Thoracic aorta (tissue), 2 donors: ENCODE measurements around the gene ERC1. TPM values are rescaled to one million over a fixed set of nuclear protein-coding genes. Genes with fewer than 3 reads are reported as not detected.
"Not testable (repeated sequence)": the region's sequence is repeated elsewhere in the genome, so short reads cannot be mapped to it uniquely, and the experiment has no call there.

ENCODE experiments used
- ATAC-seq: fragments of 150-250 bp; one replicate; pipeline ENCODE4 v1.8.0; 2017; ENCODE audit warnings: low read depth; ENCODE audit not compliant: insufficient number of reproducible peaks, low FRiP score
- DNase-seq: peaks from one replicate; pipeline ENCODE4 v3.0.0-alpha.2; 2020; ENCODE audit warnings: low spot score
- H3K27ac ChIP-seq, 2 donors: fragments of 200-600 bp; sonication (generic); 1 replicate in 1 of 2; 2 replicates in 1 of 2; pipeline ENCODE4 v1.5.1; 2016; ENCODE audit warnings: mild to moderate bottlenecking in 2 of 2, moderate library complexity in 2 of 2
- H3K27me3 ChIP-seq: fragments of 200-600 bp; sonication (generic); replicated peaks from 2 replicates; pipeline ENCODE4 v1.6.0; 2016; ENCODE audit warnings: mild to moderate bottlenecking; ENCODE audit not compliant: insufficient read depth
- H3K36me3 ChIP-seq: fragments of 200-600 bp; sonication (generic); one replicate; pipeline ENCODE4 v1.5.1; 2016
- H3K4me1 ChIP-seq, 2 donors: fragments of 200-600 bp; sonication (generic); 1 replicate in 1 of 2; 2 replicates in 1 of 2; pipeline versions ENCODE4 v1.5.1 to v1.6.0; 2016; ENCODE audit warnings: low read depth in 2 of 2, mild to moderate bottlenecking in 1 of 2; ENCODE audit not compliant: control insufficient read depth in 1 of 2
- H3K4me3 ChIP-seq: fragments of 200-600 bp; sonication (generic); 2 replicates; pipeline ENCODE4 v1.5.1; 2016; ENCODE audit warnings: mild to moderate bottlenecking
- H3K9me3 ChIP-seq: fragments of 200-600 bp; sonication (generic); 2 replicates; pipeline ENCODE4 v1.5.1; 2016
- CTCF ChIP-seq: fragments of 200-600 bp; sonication (generic); IDR thresholded peaks from one replicate; pipeline ENCODE4 v1.5.1; 2019; ENCODE audit warnings: antibody characterized with exemption
- total RNA-seq, 2 donors: library from RNA; depleted of rRNA; stranded (reverse); fragments of >200 nt; gene quantifications; one replicate each; pipeline versions ENCODE4 v1.1.0 to v1.2.3, GENCODE V29; 2016

The ERC1 gene
- total RNA-seq, 2 donors from 2014 or later: 45.8 to 80.0 TPM

GRCh38 chr12:1189163-1189562 lies 198.1 kb downstream of the ERC1 start:
- DNase-seq (no peak), ATAC-seq (no peak)
- Histone ChIP-seq H3K27me3 (no peaks in the 10 kb centered on the region), H3K9me3 (no peaks in the 10 kb centered on the region), H3K27ac (no peak overlapping the region), H3K4me3 (no peak overlapping the region), H3K36me3 (peaks cover 3% of the 10 kb centered on the region), H3K4me1 (no peaks in the 10 kb centered on the region)
- no peak for TF ChIP-seq CTCF

- Histone ChIP-seq H3K4me1 (peaks cover 0 to 10% of the 10 kb centered on the region in 2 donors), H3K9me3 (no peaks in the 10 kb centered on the region), H3K27ac (no peak overlapping the region), H3K27me3 (no peaks in the 10 kb centered on the region), H3K4me3 (no peak overlapping the region), H3K36me3 (peaks cover 6% of the 10 kb centered on the region)
- ATAC-seq: no peak
- no peak for TF ChIP-seq CTCF
- no peak for DNase-seq
These were observed 204.5 kb downstream of the ERC1 start for GRCh38 chr12:1195513-1195912.

GRCh38 chr12:1197264-1198018 lies 206.4 kb downstream of the ERC1 start:
- TF ChIP-seq CTCF: no peak
- Histone ChIP-seq H3K36me3 (peaks cover 6% of the 10 kb centered on the region), H3K9me3 (no peaks in the 10 kb centered on the region), H3K27me3 (no peaks in the 10 kb centered on the region), H3K4me1 (peaks cover 0 to 10% of the 10 kb centered on the region in 2 donors), H3K27ac (no peak overlapping the region), H3K4me3 (no peak overlapping the region)
- no peak for ATAC-seq
- no peak for DNase-seq

- not testable (repeated sequence) for H3K9me3 ChIP-seq, H3K36me3 ChIP-seq, H3K27me3 ChIP-seq, DNase-seq, H3K4me3 ChIP-seq, H3K27ac ChIP-seq, ATAC-seq
- H3K4me1 ChIP-seq: peaks cover 0 to 17% of the 10 kb centered on the region in 2 donors
These were observed 207.8 kb downstream of the ERC1 start for GRCh38 chr12:1198854-1199253.

- no peaks in the 10 kb centered on the region for H3K9me3 ChIP-seq
- H3K27me3 ChIP-seq: no peaks in the 10 kb centered on the region
- no peak overlapping the region for H3K4me3 ChIP-seq
- ATAC-seq (no peak), DNase-seq (no peak)
- no peak overlapping the region for H3K27ac ChIP-seq
- TF ChIP-seq CTCF: no peak
- H3K36me3 ChIP-seq: peaks cover 6% of the 10 kb centered on the region
- H3K4me1 ChIP-seq: peaks cover 0 to 25% of the 10 kb centered on the region in 2 donors
These were observed 208.7 kb downstream of the ERC1 start for GRCh38 chr12:1199700-1200099.

- H3K9me3 ChIP-seq: no peaks in the 10 kb centered on the region
- H3K27ac ChIP-seq: no peak overlapping the region
- DNase-seq (no peak), ATAC-seq (no peak)
- peaks cover 11 to 34% of the 10 kb centered on the region in 2 donors for H3K4me1 ChIP-seq
- no peak overlapping the region for H3K4me3 ChIP-seq
- H3K36me3 ChIP-seq: peaks cover 6% of the 10 kb centered on the region
- H3K27me3 ChIP-seq: no peaks in the 10 kb centered on the region
- no peak for TF ChIP-seq CTCF
These were observed 210.0 kb downstream of the ERC1 start for GRCh38 chr12:1201030-1201429.
